WI38 (cell line): ENCODE measurements around the gene KRTAP10-8.
"Not testable (repeated sequence)": the region's sequence is repeated elsewhere in the genome, so short reads cannot be mapped to it uniquely, and the experiment has no call there.

Experiments used
- H3K4me3 ChIP-seq: 2 replicates; pipeline ENCODE4 v1.5.1; 2011; ENCODE audit warnings: low read depth, mild to moderate bottlenecking, control low read depth, low read length
- TF ChIP-seq, protein P1 (sequence below): IDR thresholded peaks from 2 replicates; pipeline ENCODE4 v1.5.1; 2012; ENCODE audit warnings: low read depth, mild to moderate bottlenecking, control low read depth, low read length

The KRTAP10-8 gene

DNA sequence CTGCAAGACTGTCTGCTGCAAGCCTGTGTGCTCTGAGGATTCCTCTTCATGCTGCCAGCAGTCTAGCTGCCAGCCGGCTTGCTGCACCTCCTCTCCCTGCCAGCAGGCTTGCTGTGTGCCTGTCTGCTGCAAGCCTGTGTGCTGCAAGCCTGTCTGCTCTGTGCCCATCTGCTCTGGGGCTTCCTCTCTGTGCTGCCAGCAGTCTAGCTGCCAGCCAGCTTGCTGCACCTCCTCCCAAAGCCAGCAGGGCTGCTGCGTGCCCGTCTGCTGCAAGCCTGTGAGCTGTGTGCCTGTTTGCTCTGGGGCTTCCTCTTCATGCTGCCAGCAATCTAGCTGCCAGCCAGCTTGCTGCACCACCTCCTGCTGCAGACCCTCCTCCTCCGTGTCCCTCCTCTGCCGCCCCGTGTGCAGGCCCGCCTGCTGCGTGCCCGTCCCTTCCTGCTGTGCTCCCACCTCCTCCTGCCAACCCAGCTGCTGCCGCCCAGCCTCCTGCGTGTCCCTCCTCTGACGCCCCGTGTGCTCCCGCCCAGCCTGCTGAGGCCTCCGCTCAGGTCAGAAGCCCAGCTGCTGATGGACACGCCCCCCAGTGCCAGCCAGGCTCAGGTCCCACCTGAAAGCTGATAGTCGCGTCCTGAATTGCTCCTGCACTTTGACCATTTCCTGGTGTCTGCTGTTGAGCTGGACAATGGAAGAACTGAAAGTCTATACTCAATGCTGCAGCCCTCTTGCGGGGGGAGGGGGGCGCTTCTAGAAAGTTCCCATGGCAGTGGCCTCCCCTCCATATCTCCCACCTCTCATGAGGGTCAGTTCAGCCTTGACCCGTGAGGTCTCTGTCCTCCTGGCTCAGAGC is 37.2 kb upstream of the KRTAP10-8 start:
- H3K4me3 ChIP-seq, result no peak overlapping the region
- TF ChIP-seq, protein P1, sequence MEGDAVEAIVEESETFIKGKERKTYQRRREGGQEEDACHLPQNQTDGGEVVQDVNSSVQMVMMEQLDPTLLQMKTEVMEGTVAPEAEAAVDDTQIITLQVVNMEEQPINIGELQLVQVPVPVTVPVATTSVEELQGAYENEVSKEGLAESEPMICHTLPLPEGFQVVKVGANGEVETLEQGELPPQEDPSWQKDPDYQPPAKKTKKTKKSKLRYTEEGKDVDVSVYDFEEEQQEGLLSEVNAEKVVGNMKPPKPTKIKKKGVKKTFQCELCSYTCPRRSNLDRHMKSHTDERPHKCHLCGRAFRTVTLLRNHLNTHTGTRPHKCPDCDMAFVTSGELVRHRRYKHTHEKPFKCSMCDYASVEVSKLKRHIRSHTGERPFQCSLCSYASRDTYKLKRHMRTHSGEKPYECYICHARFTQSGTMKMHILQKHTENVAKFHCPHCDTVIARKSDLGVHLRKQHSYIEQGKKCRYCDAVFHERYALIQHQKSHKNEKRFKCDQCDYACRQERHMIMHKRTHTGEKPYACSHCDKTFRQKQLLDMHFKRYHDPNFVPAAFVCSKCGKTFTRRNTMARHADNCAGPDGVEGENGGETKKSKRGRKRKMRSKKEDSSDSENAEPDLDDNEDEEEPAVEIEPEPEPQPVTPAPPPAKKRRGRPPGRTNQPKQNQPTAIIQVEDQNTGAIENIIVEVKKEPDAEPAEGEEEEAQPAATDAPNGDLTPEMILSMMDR, result no peak

DNA sequence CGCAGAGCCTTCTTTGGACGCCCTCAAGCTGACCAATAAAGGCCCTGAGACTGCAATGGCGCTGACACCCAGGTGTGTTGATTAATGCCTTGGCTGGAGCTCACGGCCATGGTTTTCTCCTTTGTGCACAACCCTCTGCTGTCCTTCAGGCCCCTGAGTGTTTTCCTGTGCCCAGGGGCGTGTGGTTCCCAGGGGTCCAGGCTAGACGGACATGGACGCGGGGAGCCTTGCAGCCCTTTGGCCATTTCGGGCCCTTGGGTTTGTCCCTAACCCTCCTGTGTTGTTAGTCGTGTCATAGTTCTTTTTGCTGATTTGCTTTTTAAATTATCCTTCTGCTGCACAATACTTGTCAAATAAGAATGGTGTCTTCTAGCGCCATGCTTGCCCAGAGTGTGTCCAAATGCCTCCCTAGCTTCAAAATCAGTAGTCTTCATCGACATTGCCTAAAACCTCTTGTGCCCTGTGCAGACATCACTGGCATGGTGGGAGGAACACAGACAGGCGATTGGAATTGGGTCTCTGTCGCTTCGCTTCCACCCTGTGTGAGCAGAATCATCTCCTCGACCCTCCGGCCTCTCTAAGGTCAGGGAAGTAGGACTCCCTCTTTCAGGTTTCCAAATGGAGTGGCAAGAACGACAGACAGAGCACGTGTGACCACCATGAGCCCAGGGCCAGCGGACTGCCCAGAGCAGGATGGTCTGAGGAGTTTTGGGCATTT is 36.4 kb upstream of the KRTAP10-8 start:
- TF ChIP-seq, protein P1, result no peak
- H3K4me3 ChIP-seq, result no peak overlapping the region

GRCh38 chr21:44576025-44576420 is 35.9 kb upstream of the KRTAP10-8 start:
- TF ChIP-seq, protein P1, result no peak
- no peak overlapping the region for H3K4me3 ChIP-seq

DNA sequence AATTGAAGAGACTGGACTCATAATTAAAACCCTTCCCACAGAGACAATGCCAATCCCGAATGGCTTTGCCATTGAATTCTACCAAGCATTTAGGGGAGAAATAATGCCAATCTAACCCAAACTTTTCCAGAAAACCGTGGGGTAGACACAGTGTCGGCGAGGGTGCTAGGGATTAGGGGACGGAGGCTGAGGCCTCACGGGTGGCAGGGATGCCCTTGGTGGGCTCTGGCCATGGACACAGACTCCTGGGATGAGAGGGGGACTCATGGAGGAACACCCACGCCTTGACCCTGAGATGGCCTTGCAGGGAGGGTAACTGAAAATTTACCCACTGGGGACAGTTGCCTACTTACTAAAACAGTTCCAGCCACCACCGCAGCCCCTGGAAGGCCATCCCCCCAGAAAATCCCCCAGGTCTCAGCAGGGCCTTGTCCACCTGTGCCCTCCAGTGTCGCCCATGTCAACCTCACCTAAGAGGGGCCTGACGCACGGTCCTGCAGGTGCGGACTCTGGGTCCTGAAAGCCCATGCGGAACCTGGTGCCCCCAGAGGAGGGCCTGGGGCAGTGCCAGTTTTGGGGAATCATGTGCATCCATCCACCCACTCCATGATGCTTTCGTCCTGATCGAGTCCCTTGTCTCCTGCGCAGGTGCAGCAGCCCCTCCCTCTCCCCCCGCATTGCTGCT is 33.4 kb upstream of the KRTAP10-8 start:
- no peak overlapping the region for H3K4me3 ChIP-seq
- TF ChIP-seq, protein P1, result no peak

- no peak overlapping the region for H3K4me3 ChIP-seq
- TF ChIP-seq, protein P1, result no peak
These were observed 32.6 kb upstream of the KRTAP10-8 start for GRCh38 chr21:44579056-44579832.

GRCh38 chr21:44579833-44580144 is 32.1 kb upstream of the KRTAP10-8 start:
- TF ChIP-seq, protein P1, result no peak
- H3K4me3 ChIP-seq, result no peak overlapping the region

- H3K4me3 ChIP-seq, result not testable (repeated sequence)
These were observed 31.6 kb upstream of the KRTAP10-8 start, which contains the start of gene KRTAP10-5 for GRCh38 chr21:44580231-44580821. Gene KRTAP10-5 (minus strand): TSS chr21:44580604. CDS start chr21:44580578, 26 bp downstream.
